Astrocyte (in vitro differentiated cells and primary cell): ENCODE measurements around the gene MLXIPL. TPM values are rescaled to one million over a fixed set of nuclear protein-coding genes. Genes with fewer than 3 reads are reported as not detected.

Experiments
- DNase-seq: peaks from one replicate; pipeline ENCODE4 v3.0.0-alpha.2; 2010; ENCODE audit warnings: low read depth
- FAIRE-seq: peaks from 2 replicates; lab custom pipeline; 2011; peaks lifted over from hg19 to GRCh38; lab: Jason Lieb, UNC
- H2AFZ ChIP-seq: 2 replicates; pipeline ENCODE4 v1.6.0; 2012; ENCODE audit warnings: low read depth, low read length, inconsistent platforms
- H3K27ac ChIP-seq: 2 replicates; pipeline ENCODE4 v1.5.1; 2011; ENCODE audit warnings: low read depth, low read length, inconsistent platforms
- H3K27me3 ChIP-seq: 2 replicates; pipeline ENCODE4 v1.6.0; 2011; ENCODE audit warnings: low read length, inconsistent platforms; ENCODE audit not compliant: insufficient read depth
- H3K36me3 ChIP-seq: 2 replicates; pipeline ENCODE4 v1.5.1; 2011; ENCODE audit warnings: low read length, inconsistent platforms; ENCODE audit not compliant: insufficient read depth
- H3K4me1 ChIP-seq: 2 replicates; pipeline ENCODE4 v1.5.1; 2011; ENCODE audit warnings: low read length, inconsistent platforms; ENCODE audit not compliant: insufficient read depth
- H3K4me2 ChIP-seq: 2 replicates; pipeline ENCODE4 v1.6.0; 2012; ENCODE audit warnings: low read length, inconsistent platforms
- H3K4me3 ChIP-seq: 2 replicates; pipeline ENCODE4 v1.5.1; 2011; ENCODE audit warnings: low read depth, mild to moderate bottlenecking, low read length, inconsistent platforms; ENCODE audit not compliant: insufficient read depth
- H3K79me2 ChIP-seq: 2 replicates; pipeline ENCODE4 v1.6.0; 2012; ENCODE audit warnings: mild to moderate bottlenecking, low read length, inconsistent platforms; ENCODE audit not compliant: insufficient read depth
- H3K9ac ChIP-seq: 2 replicates; pipeline ENCODE4 v1.6.0; 2012; ENCODE audit warnings: mild to moderate bottlenecking, low read length, inconsistent platforms
- H3K9me3 ChIP-seq: 2 replicates; pipeline ENCODE4 v1.5.1; 2012; ENCODE audit warnings: low read depth, mild to moderate bottlenecking, low read length, inconsistent platforms; ENCODE audit not compliant: insufficient read depth
- H4K20me1 ChIP-seq: 2 replicates; pipeline ENCODE4 v1.6.0; 2012; ENCODE audit warnings: low read length, inconsistent platforms; ENCODE audit not compliant: insufficient read depth
- H3K27ac Mint-ChIP-seq: one replicate; pipeline ENCODE4 v1.8.0; 2021; ENCODE audit warnings: mild to moderate bottlenecking, mixed read lengths; ENCODE audit not compliant: unreplicated experiment
- H3K27me3 Mint-ChIP-seq: one replicate; pipeline ENCODE4 v1.8.0; 2021; ENCODE audit warnings: low read depth, mixed read lengths; ENCODE audit not compliant: unreplicated experiment
- H3K36me3 Mint-ChIP-seq: one replicate; pipeline ENCODE4 v1.8.0; 2021; ENCODE audit warnings: low read depth, mixed read lengths; ENCODE audit not compliant: unreplicated experiment
- H3K4me1 Mint-ChIP-seq: one replicate; pipeline ENCODE4 v1.8.0; 2021; ENCODE audit warnings: low read depth, mixed read lengths; ENCODE audit not compliant: unreplicated experiment
- H3K4me3 Mint-ChIP-seq: one replicate; pipeline ENCODE4 v1.8.0; 2021; ENCODE audit warnings: mild to moderate bottlenecking, moderate library complexity, mixed read lengths; ENCODE audit not compliant: unreplicated experiment
- H3K9me3 Mint-ChIP-seq: one replicate; pipeline ENCODE4 v1.8.0; 2021; ENCODE audit warnings: mild to moderate bottlenecking, mixed read lengths; ENCODE audit not compliant: unreplicated experiment
- EZH2 ChIP-seq: IDR thresholded peaks from 2 replicates; pipeline ENCODE4 v1.6.1; 2012; ENCODE audit warnings: mild to moderate bottlenecking, low read length, inconsistent platforms; ENCODE audit not compliant: insufficient read depth
- total RNA-seq: library from RNA; stranded (reverse); gene quantifications from 2 replicates; pipeline ENCODE4 v1.2.1, GENCODE V29; 2021
- TF ChIP-seq, protein P1 (sequence below): IDR thresholded peaks from 2 replicates; pipeline ENCODE4 v1.5.1; 2011; ENCODE audit warnings: low read depth, mild to moderate bottlenecking, inconsistent platforms, low read length, moderate library complexity; ENCODE audit not compliant: insufficient read depth

Gene MLXIPL
- total RNA-seq, 1 donor from 2014 or later = 0.41 TPM

DNA sequence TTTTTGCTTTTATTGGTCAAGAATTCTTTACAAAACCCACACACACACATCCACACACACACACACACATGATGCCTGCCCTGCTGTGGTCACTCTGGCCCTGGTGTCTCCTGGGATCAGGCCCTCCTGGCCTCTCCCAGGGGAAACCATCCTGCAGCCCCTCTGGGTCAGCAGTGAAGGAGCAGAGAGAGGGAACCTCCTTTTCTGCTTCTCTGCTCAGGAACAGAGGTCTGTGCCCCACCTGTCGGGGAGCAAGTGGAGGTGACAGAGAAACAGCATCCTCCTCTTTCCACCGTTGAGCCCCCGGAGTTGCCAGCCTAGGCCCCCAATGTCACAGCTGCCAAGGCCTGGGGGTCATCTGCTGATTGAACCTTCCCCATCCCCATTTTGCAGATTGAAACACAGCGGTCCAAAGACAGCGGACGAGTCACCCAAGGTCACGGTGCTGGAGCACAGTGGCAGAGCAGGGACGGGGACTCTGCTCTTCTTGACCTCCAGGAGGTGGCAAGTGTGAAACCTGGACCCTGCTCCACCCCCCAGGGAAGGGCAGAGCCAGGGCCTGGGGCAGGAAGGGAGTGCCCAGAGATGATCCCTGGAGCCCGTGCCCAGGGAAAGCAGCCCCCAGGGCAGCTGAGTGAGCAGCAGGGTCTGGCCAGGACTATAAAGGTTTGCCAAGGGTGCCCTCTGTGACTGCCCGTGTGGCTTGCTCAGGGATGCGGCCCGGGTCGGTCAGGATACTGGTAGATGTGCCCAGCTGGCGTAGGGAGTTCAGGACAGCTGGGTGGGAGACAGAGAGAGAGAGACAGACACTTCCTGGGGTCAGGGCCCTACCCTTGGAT, 30.9 kb downstream of the MLXIPL start:
- DNase-seq = no peak
- H3K9me3 Mint-ChIP-seq = no peaks in the 10 kb centered on the region
- H4K20me1 ChIP-seq = no peaks in the 10 kb centered on the region
- no peaks in the 10 kb centered on the region for H3K4me1 ChIP-seq
- no peaks in the 10 kb centered on the region for H3K36me3 ChIP-seq
- no peak overlapping the region for H2AFZ ChIP-seq
- H3K36me3 Mint-ChIP-seq = no peaks in the 10 kb centered on the region
- no peaks in the 10 kb centered on the region for H3K79me2 ChIP-seq
- no peak overlapping the region for H3K9ac ChIP-seq
- H3K4me3 Mint-ChIP-seq = no peak overlapping the region
- no peak overlapping the region for H3K4me3 ChIP-seq
- no peak for FAIRE-seq
- TF ChIP-seq, protein P1, sequence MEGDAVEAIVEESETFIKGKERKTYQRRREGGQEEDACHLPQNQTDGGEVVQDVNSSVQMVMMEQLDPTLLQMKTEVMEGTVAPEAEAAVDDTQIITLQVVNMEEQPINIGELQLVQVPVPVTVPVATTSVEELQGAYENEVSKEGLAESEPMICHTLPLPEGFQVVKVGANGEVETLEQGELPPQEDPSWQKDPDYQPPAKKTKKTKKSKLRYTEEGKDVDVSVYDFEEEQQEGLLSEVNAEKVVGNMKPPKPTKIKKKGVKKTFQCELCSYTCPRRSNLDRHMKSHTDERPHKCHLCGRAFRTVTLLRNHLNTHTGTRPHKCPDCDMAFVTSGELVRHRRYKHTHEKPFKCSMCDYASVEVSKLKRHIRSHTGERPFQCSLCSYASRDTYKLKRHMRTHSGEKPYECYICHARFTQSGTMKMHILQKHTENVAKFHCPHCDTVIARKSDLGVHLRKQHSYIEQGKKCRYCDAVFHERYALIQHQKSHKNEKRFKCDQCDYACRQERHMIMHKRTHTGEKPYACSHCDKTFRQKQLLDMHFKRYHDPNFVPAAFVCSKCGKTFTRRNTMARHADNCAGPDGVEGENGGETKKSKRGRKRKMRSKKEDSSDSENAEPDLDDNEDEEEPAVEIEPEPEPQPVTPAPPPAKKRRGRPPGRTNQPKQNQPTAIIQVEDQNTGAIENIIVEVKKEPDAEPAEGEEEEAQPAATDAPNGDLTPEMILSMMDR = no peak
- no peak for TF ChIP-seq EZH2
- H3K27ac Mint-ChIP-seq = no peak overlapping the region
- no peaks in the 10 kb centered on the region for H3K9me3 ChIP-seq
- peaks cover 3% of the 10 kb centered on the region for H3K27me3 ChIP-seq
- H3K4me1 Mint-ChIP-seq = no peaks in the 10 kb centered on the region
- peaks cover 29% of the 10 kb centered on the region for H3K27me3 Mint-ChIP-seq
- no peak overlapping the region for H3K27ac ChIP-seq
- no peak overlapping the region for H3K4me2 ChIP-seq

DNA sequence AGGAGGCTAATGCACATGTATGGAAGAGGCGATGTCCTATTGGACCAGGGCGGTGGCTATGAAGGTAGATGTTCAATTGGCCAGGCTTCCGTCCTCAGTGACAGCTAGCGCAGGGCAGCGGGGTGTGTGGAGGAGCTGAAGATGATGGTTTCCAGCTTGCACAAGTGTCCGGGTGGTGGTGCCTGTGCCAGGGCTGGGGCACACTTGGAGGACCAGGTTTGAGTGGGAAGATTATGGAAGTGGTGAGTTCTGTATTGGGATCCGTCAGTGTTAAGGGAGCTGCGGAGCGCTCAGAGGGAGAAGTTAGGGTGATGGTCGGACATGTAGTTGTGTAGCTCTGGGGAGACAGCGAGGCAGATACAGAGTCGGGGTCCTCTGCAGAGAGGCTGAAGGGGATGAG, 37.4 kb downstream of the MLXIPL start:
- no peaks in the 10 kb centered on the region for H3K79me2 ChIP-seq
- H3K27ac Mint-ChIP-seq = no peak overlapping the region
- H3K9me3 Mint-ChIP-seq = no peaks in the 10 kb centered on the region
- TF ChIP-seq, protein P1 = no peak
- no peak for TF ChIP-seq EZH2
- H3K27ac ChIP-seq = no peak overlapping the region
- FAIRE-seq (no peak), DNase-seq (no peak)
- peaks cover 5% of the 10 kb centered on the region for H3K4me1 ChIP-seq
- no peaks in the 10 kb centered on the region for H3K9me3 ChIP-seq
- H3K4me3 Mint-ChIP-seq = no peak overlapping the region
- peaks cover 3% of the 10 kb centered on the region for H3K4me1 Mint-ChIP-seq
- no peaks in the 10 kb centered on the region for H3K36me3 Mint-ChIP-seq
- no peaks in the 10 kb centered on the region for H3K36me3 ChIP-seq
- no peaks in the 10 kb centered on the region for H4K20me1 ChIP-seq
- no peaks in the 10 kb centered on the region for H3K27me3 ChIP-seq
- no peak overlapping the region for H2AFZ ChIP-seq
- H3K4me2 ChIP-seq = no peak overlapping the region
- no peak overlapping the region for H3K4me3 ChIP-seq
- peaks cover 15% of the 10 kb centered on the region for H3K27me3 Mint-ChIP-seq
- no peak overlapping the region for H3K9ac ChIP-seq

DNA sequence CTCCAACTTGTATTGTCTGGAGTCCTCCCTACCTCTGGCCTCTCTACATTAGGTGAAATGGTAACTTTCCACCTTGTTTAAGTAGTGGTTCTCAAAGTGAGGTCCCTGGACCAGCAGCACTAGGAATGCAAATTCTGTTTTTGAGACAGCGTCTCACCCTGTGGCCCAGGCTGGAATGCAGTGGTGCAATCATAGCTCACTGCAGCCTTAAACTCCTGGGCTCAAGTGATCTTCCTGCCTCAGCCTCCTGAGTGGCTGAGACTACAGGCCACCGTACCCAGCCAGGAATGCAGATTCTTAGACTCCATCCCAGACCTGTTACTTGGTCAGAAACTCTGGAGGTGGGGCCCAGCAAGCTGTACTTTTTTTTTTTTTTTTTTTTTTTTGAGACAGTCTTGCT, 39.1 kb downstream of the MLXIPL start:
- no peak for TF ChIP-seq EZH2
- TF ChIP-seq, protein P1 = no peak
- no peak overlapping the region for H3K4me3 ChIP-seq
- no peak overlapping the region for H3K27ac ChIP-seq
- Mint-ChIP-seq H3K4me1 (peaks cover 6% of the 10 kb centered on the region), H3K27me3 (peaks cover 10% of the 10 kb centered on the region), H3K9me3 (no peaks in the 10 kb centered on the region), H3K27ac (peak overlapping the region; percentile 41), H3K36me3 (no peaks in the 10 kb centered on the region), H3K4me3 (no peak overlapping the region)
- no peak overlapping the region for H3K4me2 ChIP-seq
- H3K27me3 ChIP-seq = no peaks in the 10 kb centered on the region
- H2AFZ ChIP-seq = no peak overlapping the region
- no peaks in the 10 kb centered on the region for H3K9me3 ChIP-seq
- H3K9ac ChIP-seq = no peak overlapping the region
- no peak for FAIRE-seq
- H3K79me2 ChIP-seq = no peaks in the 10 kb centered on the region
- H3K36me3 ChIP-seq = no peaks in the 10 kb centered on the region
- no peaks in the 10 kb centered on the region for H4K20me1 ChIP-seq
- H3K4me1 ChIP-seq = peaks cover 5% of the 10 kb centered on the region
- no peak for DNase-seq
